Suprapubic skin (tissue), 4 donors: ENCODE results near the gene TRPM2. TPM values are rescaled to one million over a fixed set of nuclear protein-coding genes. Genes with fewer than 3 reads are reported as not detected.
A peak's percentile ranks its signal among the peaks of the same experiment; 100 is the strongest.

Source experiments
- DNase-seq, 2 donors: peaks; one replicate each; pipeline ENCODE4 v3.0.0-alpha.2; 2019; ENCODE audit warnings: low spot score in 2 of 2
- H3K27ac ChIP-seq: fragments of 200-600 bp; sonication (generic); one replicate; pipeline ENCODE4 v1.5.1; 2019
- H3K27me3 ChIP-seq: fragments of 200-600 bp; sonication (generic); one replicate; pipeline ENCODE4 v1.5.1; 2019
- H3K36me3 ChIP-seq: fragments of 200-600 bp; sonication (generic); one replicate; pipeline ENCODE4 v1.5.1; 2019
- H3K4me1 ChIP-seq: fragments of 200-600 bp; sonication (generic); one replicate; pipeline ENCODE4 v1.5.1; 2019
- H3K4me3 ChIP-seq: fragments of 200-600 bp; sonication (generic); one replicate; pipeline ENCODE4 v1.5.1; 2019; ENCODE audit warnings: mild to moderate bottlenecking
- H3K9me3 ChIP-seq: fragments of 200-600 bp; sonication (generic); one replicate; pipeline ENCODE4 v1.5.1; 2019
- EP300 ChIP-seq: sonication (generic); formaldehyde crosslinking; IDR thresholded peaks from one replicate; pipeline ENCODE4 v1.6.1; 2017; ENCODE audit warnings: antibody characterized with exemption
- POLR2A ChIP-seq, 2 donors: fragments of 450-650 bp; IDR thresholded peaks; one replicate each; pipeline ENCODE4 v1.6.1; 2017; ENCODE audit warnings: antibody characterized with exemption in 2 of 2, mild to moderate bottlenecking in 2 of 2, moderate library complexity in 2 of 2
- POLR2AphosphoS5 ChIP-seq, 3 donors: sonication (generic); formaldehyde crosslinking; IDR thresholded peaks; one replicate each; pipeline ENCODE4 v1.6.1; 2017; ENCODE audit warnings: antibody characterized with exemption in 3 of 3
- WGBS: methylation state at CpG from one replicate; pipeline ENCODE4 v1.1.5; 2018; 5-methylcytosine and 5-hydroxymethylcytosine counted together
- total RNA-seq, 4 donors: library from RNA; depleted of rRNA; stranded (reverse); fragments of >200 nt; gene quantifications; one replicate each; pipeline ENCODE4 v1.1.0, GENCODE V29; 2016
- TF ChIP-seq, protein P1 (sequence below), 2 donors: fragments of 200-600 bp in 1 of 2; fragments of 450-650 bp in 1 of 2; sonication (generic) in 1 of 2; IDR thresholded peaks; one replicate each; pipeline ENCODE4 v1.5.1; 2016 to 2019; ENCODE audit warnings: antibody characterized with exemption in 2 of 2, mild to moderate bottlenecking in 1 of 2, moderate library complexity in 1 of 2

The TRPM2 gene
- total RNA-seq, 4 donors from 2014 or later: 2.5 to 4.2 (median 3.2) TPM

GRCh38 chr21:44349847-44350772 is 3.3 kb upstream of the TRPM2 start:
- H3K9me3 ChIP-seq: no peaks in the 10 kb centered on the region
- H3K4me1 ChIP-seq: peaks cover 24% of the 10 kb centered on the region
- peak in 1 of 2 donors; percentile 55 for DNase-seq
- TF ChIP-seq POLR2A (IDR thresholded peaks at IDR 0.05) (no peak), POLR2AphosphoS5 (IDR thresholded peaks at IDR 0.05) (no peak), EP300 (no peak)
- no peaks in the 10 kb centered on the region for H3K36me3 ChIP-seq
- no peak overlapping the region for H3K27ac ChIP-seq
- WGBS: 21% methylated on average over 29 of the region's 113 CpGs
- H3K27me3 ChIP-seq: peaks cover 51% of the 10 kb centered on the region
- H3K4me3 ChIP-seq: peak overlapping the region; percentile 36

DNA sequence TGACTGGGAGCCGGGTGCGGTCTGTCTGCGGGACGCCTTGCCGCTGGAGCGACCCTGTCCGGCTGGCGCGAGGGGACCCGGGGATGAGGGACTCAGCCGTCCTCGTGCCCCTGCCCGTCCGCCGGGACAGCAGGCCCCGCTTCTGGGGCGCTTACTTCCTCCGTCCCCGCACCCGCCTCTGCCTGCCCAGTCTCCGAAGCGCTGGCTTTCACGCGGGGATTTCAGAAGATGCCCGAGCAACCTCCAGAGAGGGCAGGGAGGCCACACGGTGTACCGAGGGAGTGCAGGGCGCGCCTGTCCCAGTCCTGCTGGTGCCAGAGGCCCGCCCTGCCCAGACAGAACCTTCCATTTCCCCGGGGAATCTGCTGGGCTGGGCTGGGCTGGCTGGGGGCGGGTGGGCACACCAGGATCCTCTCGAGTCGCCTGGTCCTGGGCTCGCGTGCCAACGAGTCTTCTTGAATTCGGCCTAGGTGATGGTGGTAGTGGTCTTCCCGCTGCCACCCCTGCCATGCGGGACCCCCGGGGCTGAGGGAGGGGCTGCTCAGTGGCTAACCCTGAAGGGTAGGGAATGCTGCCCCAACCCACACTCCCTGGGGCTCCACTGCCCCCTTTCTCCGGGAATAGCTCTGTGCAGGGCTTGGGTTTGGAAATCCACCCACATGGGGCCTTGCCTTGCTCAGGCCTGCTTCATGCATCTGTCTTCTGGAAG is 2.5 kb upstream of the TRPM2 start:
- WGBS: 56% methylated on average over 14 of the region's 42 CpGs
- Histone ChIP-seq H3K27me3 (peaks cover 47% of the 10 kb centered on the region), H3K4me1 (peaks cover 24% of the 10 kb centered on the region), H3K36me3 (no peaks in the 10 kb centered on the region), H3K9me3 (no peaks in the 10 kb centered on the region), H3K27ac (no peak overlapping the region), H3K4me3 (peak overlapping the region; percentile 36)
- TF ChIP-seq POLR2A (IDR thresholded peaks at IDR 0.05) (no peak), EP300 (no peak), POLR2AphosphoS5 (IDR thresholded peaks at IDR 0.05) (no peak)
- TF ChIP-seq, protein P1, sequence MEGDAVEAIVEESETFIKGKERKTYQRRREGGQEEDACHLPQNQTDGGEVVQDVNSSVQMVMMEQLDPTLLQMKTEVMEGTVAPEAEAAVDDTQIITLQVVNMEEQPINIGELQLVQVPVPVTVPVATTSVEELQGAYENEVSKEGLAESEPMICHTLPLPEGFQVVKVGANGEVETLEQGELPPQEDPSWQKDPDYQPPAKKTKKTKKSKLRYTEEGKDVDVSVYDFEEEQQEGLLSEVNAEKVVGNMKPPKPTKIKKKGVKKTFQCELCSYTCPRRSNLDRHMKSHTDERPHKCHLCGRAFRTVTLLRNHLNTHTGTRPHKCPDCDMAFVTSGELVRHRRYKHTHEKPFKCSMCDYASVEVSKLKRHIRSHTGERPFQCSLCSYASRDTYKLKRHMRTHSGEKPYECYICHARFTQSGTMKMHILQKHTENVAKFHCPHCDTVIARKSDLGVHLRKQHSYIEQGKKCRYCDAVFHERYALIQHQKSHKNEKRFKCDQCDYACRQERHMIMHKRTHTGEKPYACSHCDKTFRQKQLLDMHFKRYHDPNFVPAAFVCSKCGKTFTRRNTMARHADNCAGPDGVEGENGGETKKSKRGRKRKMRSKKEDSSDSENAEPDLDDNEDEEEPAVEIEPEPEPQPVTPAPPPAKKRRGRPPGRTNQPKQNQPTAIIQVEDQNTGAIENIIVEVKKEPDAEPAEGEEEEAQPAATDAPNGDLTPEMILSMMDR (IDR thresholded peaks at IDR 0.05): no peak
- peak in 1 of 2 donors; percentile 57 for DNase-seq

- TF ChIP-seq EP300: no peak
- no peak for TF ChIP-seq POLR2AphosphoS5 (IDR thresholded peaks at IDR 0.05)
- TF ChIP-seq, protein P1 (IDR thresholded peaks at IDR 0.05): no peak
- no peak for TF ChIP-seq POLR2A (IDR thresholded peaks at IDR 0.05)
- 86% methylated on average over 18 of the region's 18 CpGs for WGBS
- H3K27me3 ChIP-seq: peaks cover 47% of the 10 kb centered on the region
Observed at GRCh38 chr21:44351535-44352252, 1.7 kb upstream of the TRPM2 start.

DNA sequence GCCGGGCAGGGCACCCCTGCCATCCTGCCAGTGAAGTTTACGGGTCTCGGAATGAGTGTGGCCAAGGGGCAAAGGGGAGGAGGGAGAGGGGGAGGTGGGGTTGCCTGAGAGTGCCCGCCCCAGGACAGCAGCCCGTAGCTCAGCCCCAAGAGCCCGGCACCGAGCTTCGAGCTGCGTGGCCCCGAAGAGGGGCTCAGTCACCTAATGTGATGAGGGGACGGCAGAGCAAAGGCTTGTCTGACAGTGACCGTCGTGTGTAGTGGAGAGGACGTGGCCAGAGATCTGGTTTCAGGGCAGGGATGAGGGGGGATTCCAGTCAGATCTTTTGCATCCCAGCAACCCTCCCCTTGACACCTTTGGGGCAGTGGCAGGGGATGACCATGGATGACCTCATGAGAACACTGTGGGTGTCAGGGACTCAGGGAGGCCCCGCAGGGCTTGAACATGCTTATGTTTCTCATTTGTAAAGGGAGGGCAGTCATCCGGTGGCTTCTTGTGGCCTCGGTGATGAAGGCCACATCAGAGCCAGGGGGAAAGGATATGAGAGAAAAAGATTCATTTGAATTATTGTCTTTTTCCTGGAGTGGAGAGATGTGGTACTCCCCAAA is 1.1 kb upstream of the TRPM2 start:
- Histone ChIP-seq H3K4me1 (peaks cover 24% of the 10 kb centered on the region), H3K27ac (no peak overlapping the region), H3K9me3 (no peaks in the 10 kb centered on the region), H3K4me3 (no peak overlapping the region), H3K36me3 (no peaks in the 10 kb centered on the region), H3K27me3 (peaks cover 47% of the 10 kb centered on the region)
- WGBS: 78% methylated on average over 13 of the region's 17 CpGs
- no peak for TF ChIP-seq POLR2AphosphoS5 (IDR thresholded peaks at IDR 0.05)
- TF ChIP-seq, protein P1 (IDR thresholded peaks at IDR 0.05): no peak
- TF ChIP-seq EP300: no peak
- TF ChIP-seq POLR2A (IDR thresholded peaks at IDR 0.05): no peak
- DNase-seq: peak in 1 of 2 donors; percentile 49

More at GRCh38 chr21:44351535-44352252, 1.7 kb upstream of the TRPM2 start:
- H3K4me1 ChIP-seq: peaks cover 24% of the 10 kb centered on the region
- H3K9me3 ChIP-seq: no peaks in the 10 kb centered on the region
- H3K4me3 ChIP-seq: no peak overlapping the region
- peak in 1 of 2 donors; percentile 62 for DNase-seq
- H3K36me3 ChIP-seq: no peaks in the 10 kb centered on the region
- H3K27ac ChIP-seq: no peak overlapping the region

- H3K27me3 ChIP-seq: peaks cover 42% of the 10 kb centered on the region
- TF ChIP-seq, protein P1 (IDR thresholded peaks at IDR 0.05): no peak
- TF ChIP-seq EP300 (no peak), POLR2A (IDR thresholded peaks at IDR 0.05) (no peak)
- DNase-seq: no peak
- no peaks in the 10 kb centered on the region for H3K9me3 ChIP-seq
- 73% methylated on average over 8 of the region's 8 CpGs for WGBS
- H3K4me3 ChIP-seq: peak overlapping the region; percentile 19
- peaks cover 24% of the 10 kb centered on the region for H3K4me1 ChIP-seq
- no peaks in the 10 kb centered on the region for H3K36me3 ChIP-seq
- H3K27ac ChIP-seq: peak overlapping the region; percentile 38
Observed at GRCh38 chr21:44354001-44354405, 582 bp downstream of the TRPM2 start.
